ENCODE data around the gene PSMA3.

The PSMA3 gene

GRCh38 chr14:58298477-58299400 lies 54.1 kb downstream of the PSMA3 start, which contains the start of gene ARID4A:
ARID4A (plus strand) TSS chr14:58298555; CDS start chr14:58299855, 1,300 bp downstream.
- H3K9me3 ChIP-seq (ENCODE audit: control extremely low read depth in 1 of 5, control insufficient read depth in 4 of 5, insufficient read depth in 2 of 5, low read depth in 1 of 5, low read length in 4 of 5): no peaks in the 10 kb centered on the region
- WGBS (ENCODE audit: insufficient coverage): under 1% methylated on average over 57 of the region's 79 CpGs
- peaks cover 12 to 35% (median 29%) of the 10 kb centered on the region in 4 experiments for H3K4me1 ChIP-seq (ENCODE audit: control extremely low read depth in 1 of 4, control insufficient read depth in 4 of 4, insufficient read depth in 4 of 4, low read length in 3 of 4)
- peak within 1 kb of the TSS; percentile 95 to 100 (median 99) for H3K4me3 ChIP-seq (ENCODE audit: control insufficient read depth in 1 of 7, extremely low read depth in 1 of 7, insufficient read depth in 4 of 7, low read depth in 2 of 7, low read length in 6 of 7)
- POLR2A ChIA-PET: interaction anchor here (0.6 to 1.0 kb wide), 5 partner anchors 18 to 148 kb away, joined by 3 to 4 read pairs (median 3); partner anchors contain the start of genes ACTR10 and PSMA3
- DNase-seq: peak; percentile 37 to 66 (median 56)
- CTCF ChIA-PET: interaction anchor here (0.7 to 1.2 kb wide), 9 partner anchors 8 to 64 kb away, joined by 3 to 6 read pairs (median 4); no protein-coding TSS in a partner anchor
- no peaks in the 10 kb centered on the region for H3K27me3 ChIP-seq (replicated peaks in 2 of 5; ENCODE audit: control insufficient read depth in 4 of 5, insufficient read depth in 5 of 5, low read length in 4 of 5)
- peaks cover 5 to 33% (median 24%) of the 10 kb centered on the region in 4 experiments for H3K36me3 ChIP-seq (ENCODE audit: control insufficient read depth in 4 of 4, insufficient read depth in 4 of 4, low read length in 3 of 4)
- H3K27ac ChIP-seq (ENCODE audit: insufficient read depth in 1 of 2, low read depth in 1 of 2, low read length in 2 of 2, poor library complexity in 1 of 2, severe bottlenecking in 2 of 2): peak within 1 kb of the TSS; percentile 98

GRCh38 chr14:58299401-58300330 lies 55.0 kb downstream of the PSMA3 start:
- CTCF ChIA-PET: interaction anchor here (0.9 to 1.3 kb wide), 2 partner anchors 11 to 12 kb away, joined by 3 read pairs; no protein-coding TSS in a partner anchor
- H3K36me3 ChIP-seq (ENCODE audit: control insufficient read depth in 4 of 4, insufficient read depth in 4 of 4, low read length in 3 of 4): peaks cover 0 to 26% (median 17%) of the 10 kb centered on the region in 4 experiments
- DNase-seq: peak; percentile 5 to 36 (median 31)
- H3K27me3 ChIP-seq (replicated peaks in 2 of 5; ENCODE audit: control insufficient read depth in 4 of 5, insufficient read depth in 5 of 5, low read length in 4 of 5): no peaks in the 10 kb centered on the region
- H3K27ac ChIP-seq (ENCODE audit: insufficient read depth in 1 of 2, low read depth in 1 of 2, low read length in 2 of 2, poor library complexity in 1 of 2, severe bottlenecking in 2 of 2): peak overlapping the region; percentile 65 to 98
- H3K9me3 ChIP-seq (ENCODE audit: control extremely low read depth in 1 of 5, control insufficient read depth in 4 of 5, insufficient read depth in 2 of 5, low read depth in 1 of 5, low read length in 4 of 5): no peaks in the 10 kb centered on the region
- 0% methylated on average over 29 of the region's 48 CpGs for WGBS (ENCODE audit: insufficient coverage)
- POLR2A ChIA-PET: no interaction called here
- peaks cover 12 to 35% (median 29%) of the 10 kb centered on the region in 4 experiments for H3K4me1 ChIP-seq (ENCODE audit: control extremely low read depth in 1 of 4, control insufficient read depth in 4 of 4, insufficient read depth in 4 of 4, low read length in 3 of 4)
- H3K4me3 ChIP-seq (ENCODE audit: control insufficient read depth in 1 of 7, extremely low read depth in 1 of 7, insufficient read depth in 4 of 7, low read depth in 2 of 7, low read length in 6 of 7): peak overlapping the region; percentile 76 to 100 (median 98)

DNA sequence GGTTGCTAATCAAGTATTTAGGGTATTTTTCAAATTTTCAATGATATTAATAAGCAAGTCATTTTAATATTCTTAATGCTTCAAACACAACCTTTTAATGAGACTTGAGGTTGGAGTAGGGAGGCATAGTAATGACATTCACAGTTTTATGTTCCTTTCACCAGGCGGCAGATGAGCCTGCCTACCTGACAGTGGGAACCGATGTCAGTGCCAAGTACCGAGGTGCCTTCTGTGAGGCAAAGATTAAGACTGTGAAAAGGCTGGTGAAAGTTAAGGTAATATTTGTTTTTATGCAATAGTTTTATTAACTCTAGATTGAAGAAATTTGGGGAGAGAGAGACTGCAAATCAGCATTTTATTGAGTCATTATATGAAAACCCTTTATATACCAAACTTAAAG lies 56.8 kb downstream of the PSMA3 start:
- POLR2A ChIA-PET: no interaction called here
- Histone ChIP-seq H3K4me3 (ENCODE audit: control insufficient read depth in 1 of 7, extremely low read depth in 1 of 7, insufficient read depth in 4 of 7, low read depth in 2 of 7, low read length in 6 of 7) (no peak overlapping the region), H3K4me1 (ENCODE audit: control extremely low read depth in 1 of 4, control insufficient read depth in 4 of 4, insufficient read depth in 4 of 4, low read length in 3 of 4) (peaks cover 9 to 24% (median 20%) of the 10 kb centered on the region in 4 experiments), H3K9me3 (ENCODE audit: control extremely low read depth in 1 of 5, control insufficient read depth in 4 of 5, insufficient read depth in 2 of 5, low read depth in 1 of 5, low read length in 4 of 5) (no peaks in the 10 kb centered on the region), H3K27ac (ENCODE audit: insufficient read depth in 1 of 2, low read depth in 1 of 2, low read length in 2 of 2, poor library complexity in 1 of 2, severe bottlenecking in 2 of 2) (no peak overlapping the region), H3K36me3 (ENCODE audit: control insufficient read depth in 4 of 4, insufficient read depth in 4 of 4, low read length in 3 of 4) (peaks cover 6 to 34% (median 17%) of the 10 kb centered on the region in 4 experiments), H3K27me3 (replicated peaks in 2 of 5; ENCODE audit: control insufficient read depth in 4 of 5, insufficient read depth in 5 of 5, low read length in 4 of 5) (no peaks in the 10 kb centered on the region)
- no peak for DNase-seq
- 100% methylated on average over 1 of the region's 3 CpGs for WGBS (ENCODE audit: insufficient coverage)
- CTCF ChIA-PET: no interaction called here

- WGBS (ENCODE audit: insufficient coverage): no CpG with 5 or more reads among the region's 2 CpGs
- peaks cover 9 to 54% (median 25%) of the 10 kb centered on the region in 4 experiments for H3K36me3 ChIP-seq (ENCODE audit: control insufficient read depth in 4 of 4, insufficient read depth in 4 of 4, low read length in 3 of 4)
- H3K27ac ChIP-seq (ENCODE audit: insufficient read depth in 1 of 2, low read depth in 1 of 2, low read length in 2 of 2, poor library complexity in 1 of 2, severe bottlenecking in 2 of 2): no peak overlapping the region
- ChIA-PET POLR2A (no interaction called here), CTCF (interaction anchor here (2.3 kb wide), 1 partner anchor 8 kb away, joined by 4 read pairs; no protein-coding TSS in a partner anchor)
- peaks cover 0 to 7% (median 3%) of the 10 kb centered on the region in 4 experiments for H3K4me1 ChIP-seq (ENCODE audit: control extremely low read depth in 1 of 4, control insufficient read depth in 4 of 4, insufficient read depth in 4 of 4, low read length in 3 of 4)
- H3K9me3 ChIP-seq (ENCODE audit: control extremely low read depth in 1 of 5, control insufficient read depth in 4 of 5, insufficient read depth in 2 of 5, low read depth in 1 of 5, low read length in 4 of 5): no peaks in the 10 kb centered on the region
- DNase-seq: no peak
- H3K4me3 ChIP-seq (ENCODE audit: control insufficient read depth in 1 of 7, extremely low read depth in 1 of 7, insufficient read depth in 4 of 7, low read depth in 2 of 7, low read length in 6 of 7): no peak overlapping the region
- no peaks in the 10 kb centered on the region for H3K27me3 ChIP-seq (replicated peaks in 2 of 5; ENCODE audit: control insufficient read depth in 4 of 5, insufficient read depth in 5 of 5, low read length in 4 of 5)
Measured at GRCh38 chr14:58305730-58306129, 61.1 kb downstream of the PSMA3 start.

- DNase-seq: no peak
- POLR2A ChIA-PET: no interaction called here
- Histone ChIP-seq H3K27me3 (replicated peaks in 2 of 5; ENCODE audit: control insufficient read depth in 4 of 5, insufficient read depth in 5 of 5, low read length in 4 of 5) (no peaks in the 10 kb centered on the region), H3K9me3 (ENCODE audit: control extremely low read depth in 1 of 5, control insufficient read depth in 4 of 5, insufficient read depth in 2 of 5, low read depth in 1 of 5, low read length in 4 of 5) (no peaks in the 10 kb centered on the region), H3K36me3 (ENCODE audit: control insufficient read depth in 4 of 4, insufficient read depth in 4 of 4, low read length in 3 of 4) (peaks cover 12 to 48% (median 21%) of the 10 kb centered on the region in 4 experiments), H3K4me3 (ENCODE audit: control insufficient read depth in 1 of 7, extremely low read depth in 1 of 7, insufficient read depth in 4 of 7, low read depth in 2 of 7, low read length in 6 of 7) (no peak overlapping the region), H3K4me1 (ENCODE audit: control extremely low read depth in 1 of 4, control insufficient read depth in 4 of 4, insufficient read depth in 4 of 4, low read length in 3 of 4) (no peaks in the 10 kb centered on the region), H3K27ac (ENCODE audit: insufficient read depth in 1 of 2, low read depth in 1 of 2, low read length in 2 of 2, poor library complexity in 1 of 2, severe bottlenecking in 2 of 2) (no peak overlapping the region)
- 100% methylated on average over 1 of the region's 8 CpGs for WGBS (ENCODE audit: insufficient coverage)
- CTCF ChIA-PET: no interaction called here
Measured at GRCh38 chr14:58307597-58308316, 63.1 kb downstream of the PSMA3 start.

DNA sequence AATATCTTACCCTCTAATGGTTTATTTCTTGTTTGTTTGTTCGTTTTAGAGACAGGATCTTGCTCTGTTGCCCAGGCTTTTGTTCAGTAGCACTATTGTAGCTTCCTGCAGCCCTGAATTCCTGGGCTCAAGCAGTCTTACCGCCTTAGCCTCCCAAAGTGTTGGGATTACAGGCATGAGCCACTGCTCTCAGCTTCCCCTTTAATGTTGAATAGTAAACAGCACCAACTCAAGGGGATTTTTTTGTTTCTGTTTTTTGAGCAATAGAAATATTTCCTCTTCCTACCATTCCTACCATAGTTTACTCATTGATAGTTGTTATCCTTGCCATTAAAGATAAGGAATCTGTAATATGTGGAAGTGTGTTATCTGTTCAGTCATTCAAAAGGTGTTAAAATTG lies 64.4 kb downstream of the PSMA3 start:
- no peak overlapping the region for H3K27ac ChIP-seq (ENCODE audit: insufficient read depth in 1 of 2, low read depth in 1 of 2, low read length in 2 of 2, poor library complexity in 1 of 2, severe bottlenecking in 2 of 2)
- H3K9me3 ChIP-seq (ENCODE audit: control extremely low read depth in 1 of 5, control insufficient read depth in 4 of 5, insufficient read depth in 2 of 5, low read depth in 1 of 5, low read length in 4 of 5): no peaks in the 10 kb centered on the region
- H3K4me1 ChIP-seq (ENCODE audit: control extremely low read depth in 1 of 4, control insufficient read depth in 4 of 4, insufficient read depth in 4 of 4, low read length in 3 of 4): no peaks in the 10 kb centered on the region
- no peaks in the 10 kb centered on the region for H3K27me3 ChIP-seq (replicated peaks in 2 of 5; ENCODE audit: control insufficient read depth in 4 of 5, insufficient read depth in 5 of 5, low read length in 4 of 5)
- ChIA-PET POLR2A (no interaction called here), CTCF (no interaction called here)
- H3K36me3 ChIP-seq (ENCODE audit: control insufficient read depth in 4 of 4, insufficient read depth in 4 of 4, low read length in 3 of 4): peaks cover 12 to 50% (median 22%) of the 10 kb centered on the region in 4 experiments
- no peak for DNase-seq
- H3K4me3 ChIP-seq (ENCODE audit: control insufficient read depth in 1 of 7, extremely low read depth in 1 of 7, insufficient read depth in 4 of 7, low read depth in 2 of 7, low read length in 6 of 7): no peak overlapping the region
- WGBS (ENCODE audit: insufficient coverage): 100% methylated on average over 1 of the region's 2 CpGs

Measured in common myeloid progenitor, CD34-positive (primary cell).